Myocyte (in vitro differentiated cells): ENCODE results near the gene CRPPA. TPM values are rescaled to one million over a fixed set of nuclear protein-coding genes. Genes with fewer than 3 reads are reported as not detected.
"Not testable (repeated sequence)": the region's sequence is repeated elsewhere in the genome, so short reads cannot be mapped to it uniquely, and the experiment has no call there.

ENCODE experiments used
- DNase-seq: peaks from one replicate; pipeline ENCODE4 v3.0.0-alpha.2; 2012; ENCODE audit warnings: low read depth
- total RNA-seq: library from RNA; depleted of rRNA; stranded (reverse); fragments of >200 nt; gene quantifications from 2 replicates; pipeline ENCODE4 v1.2.3, GENCODE V29; 2014

The CRPPA gene
- total RNA-seq, 1 donor from 2014 or later = 6.1 TPM

DNA sequence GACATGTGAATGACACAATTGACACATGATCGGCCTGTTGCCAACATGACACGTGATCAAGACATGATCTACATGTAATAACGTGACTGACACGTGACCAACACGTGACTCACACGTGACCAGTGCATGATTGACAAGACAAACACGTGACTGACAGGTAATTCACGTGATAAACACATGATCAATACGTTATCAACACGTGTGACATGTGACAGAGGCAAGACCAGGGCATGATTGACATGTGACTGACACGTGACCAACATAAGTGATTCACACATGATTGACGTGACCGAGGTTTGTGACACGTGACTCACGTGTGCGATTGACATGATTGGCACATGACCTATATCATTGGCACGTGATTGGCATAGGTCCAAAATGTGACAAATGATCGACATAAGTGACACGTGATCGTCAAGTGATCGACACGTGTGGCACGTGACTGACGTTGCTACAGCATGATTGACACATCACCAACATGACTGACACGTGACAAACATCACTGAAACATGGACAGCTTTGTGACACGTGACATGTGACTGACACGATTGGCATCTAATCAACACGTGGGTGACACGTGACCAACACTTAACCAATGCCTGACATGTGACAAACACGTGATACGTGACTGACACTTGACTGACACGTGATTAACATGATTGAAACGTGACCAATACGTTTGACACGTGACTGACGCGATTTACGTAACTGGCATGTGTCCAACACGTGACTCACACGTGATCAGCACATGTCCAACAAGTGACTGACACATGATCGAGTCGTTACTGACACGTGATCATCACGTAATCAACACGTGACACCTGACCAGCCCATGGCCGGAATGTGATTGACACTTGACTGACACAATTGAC lies 23.0 kb downstream of the CRPPA start:
- DNase-seq = no peak

GRCh38 chr7:16397501-16398145 lies 23.7 kb downstream of the CRPPA start:
- no peak for DNase-seq

DNA sequence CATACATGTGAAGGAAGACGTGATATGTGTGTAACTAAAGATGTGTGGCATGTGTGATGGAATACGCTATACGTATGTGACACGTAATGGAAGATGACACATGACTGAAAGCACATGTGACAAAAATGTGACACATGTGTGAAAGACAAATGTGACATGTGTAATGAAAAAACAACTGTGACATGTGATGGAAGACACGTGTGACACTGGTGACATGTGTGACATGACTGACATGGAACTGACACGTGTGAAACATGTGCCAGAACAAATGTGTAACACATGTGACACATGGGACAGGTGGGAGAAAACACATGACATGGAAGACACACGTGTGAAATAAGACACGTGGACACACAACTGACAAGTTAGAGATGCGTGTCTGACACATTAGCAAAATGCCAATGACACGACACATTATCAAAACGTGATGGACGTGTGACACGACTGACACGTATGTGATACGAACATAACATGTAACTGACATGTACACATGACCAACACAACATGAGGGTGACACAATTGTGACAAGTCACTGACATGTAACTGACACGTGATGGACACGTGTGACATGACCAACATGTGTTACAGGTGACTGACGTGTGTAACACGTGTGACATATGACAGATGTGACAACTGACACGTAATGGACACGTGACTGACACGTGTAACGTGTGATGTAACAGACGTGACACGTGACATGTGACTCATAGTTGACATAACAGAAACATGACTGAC lies 24.4 kb downstream of the CRPPA start:
- no peak for DNase-seq

GRCh38 chr7:16395121-16395520 lies 26.2 kb downstream of the CRPPA start:
- DNase-seq = no peak

- no peak for DNase-seq
These were observed 27.4 kb downstream of the CRPPA start for GRCh38 chr7:16393862-16394422.

DNA sequence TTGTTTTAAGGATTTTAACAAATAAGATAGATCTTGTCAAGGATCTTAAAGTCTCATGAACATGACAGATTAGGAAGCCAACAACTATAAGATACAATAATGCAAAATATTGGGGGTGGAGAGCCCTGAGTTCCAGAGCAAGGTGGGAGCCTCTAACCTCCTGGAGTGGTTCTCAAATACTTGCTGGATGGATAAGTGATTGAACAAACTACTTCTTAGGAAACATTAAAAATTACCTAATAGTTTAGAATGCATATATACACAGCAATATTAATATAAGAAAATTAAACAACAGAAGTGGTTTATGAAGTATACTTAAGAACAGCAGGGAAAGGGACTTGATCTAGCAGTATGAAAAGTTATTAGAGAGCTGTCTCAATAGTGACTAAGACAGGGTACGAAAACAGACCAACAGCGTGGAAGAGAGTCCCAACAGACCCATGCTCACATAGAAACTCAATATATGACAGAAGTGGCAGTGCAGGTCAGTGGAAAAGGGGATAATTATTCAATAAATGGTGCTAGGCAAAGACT lies 28.3 kb downstream of the CRPPA start:
- DNase-seq = no peak

- DNase-seq = not testable (repeated sequence)
These were observed 37.6 kb downstream of the CRPPA start for GRCh38 chr7:16383786-16384185.

DNA sequence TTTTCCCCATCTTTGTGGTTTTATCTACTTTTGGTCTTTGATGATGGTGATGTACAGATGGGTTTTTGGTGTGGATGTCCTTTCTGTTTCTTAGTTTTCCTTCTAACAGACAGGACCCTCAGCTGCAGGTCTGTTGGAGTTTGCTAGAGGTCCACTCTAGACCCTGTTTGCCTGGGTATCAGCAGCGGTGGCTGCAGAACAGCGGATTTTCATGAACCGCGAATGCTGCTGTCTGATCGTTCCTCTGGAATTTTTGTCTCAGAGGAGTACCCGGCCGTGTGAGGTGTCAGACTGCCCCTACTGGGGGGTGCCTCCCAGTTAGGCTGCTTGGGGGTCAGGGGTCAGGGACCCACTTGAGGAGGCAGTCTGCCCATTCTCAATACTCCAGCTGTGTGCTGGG lies 38.2 kb downstream of the CRPPA start:
- DNase-seq = not testable (repeated sequence)

Other genes with a start within 250 kb of the CRPPA start
- not detected in 2 replicates for gene SOSTDC1, start 44.2 kb upstream of the CRPPA start, total RNA-seq
- gene LRRC72, start 105.3 kb upstream of the CRPPA start, total RNA-seq = not detected in 2 replicates
- gene ANKMY2, start 224.2 kb upstream of the CRPPA start, total RNA-seq = 23.4 and 29.2 TPM in 2 replicates
- 53.4 and 166 TPM in 2 replicates for gene BZW2, start 224.6 kb upstream of the CRPPA start, total RNA-seq